Gastrocnemius medialis (tissue), 4 donors: ENCODE results near the gene DOP1B.

ENCODE experiments used
- CTCF ChIP-seq, 5 experiments: fragments of 450-650 bp in 3 of 5; fragments of 200-600 bp in 2 of 5; sonication (generic) in 2 of 5; IDR thresholded peaks in 4 of 5; conservative IDR thresholded peaks in 1 of 5; 1 replicate in 4 of 5; 2 replicates in 1 of 5; pipeline ENCODE4 v1.5.1; 2016 to 2019; ENCODE audit warnings: antibody characterized with exemption in 5 of 5, mild to moderate bottlenecking in 3 of 5, moderate library complexity in 3 of 5
- POLR2A ChIP-seq, 2 donors: fragments of 450-650 bp; IDR thresholded peaks; one replicate each; pipeline ENCODE4 v1.6.1; 2017; ENCODE audit warnings: antibody characterized with exemption in 2 of 2, mild to moderate bottlenecking in 2 of 2, moderate library complexity in 2 of 2

- TF ChIP-seq POLR2A (IDR thresholded peaks at IDR 0.05) = no peak
- TF ChIP-seq CTCF (IDR thresholded peaks at IDR 0.05 in 4 of 5, conservative IDR thresholded peaks at IDR 0.05 in 1 of 5) = no peak
Observed at GRCh38 chr21:36109868-36110267, 46.8 kb upstream of the DOP1B start.
